GM12892 (cell line): ENCODE data around the gene GGT5.

Experiments
- POLR2AphosphoS5 ChIP-seq: IDR thresholded peaks from 2 replicates; pipeline ENCODE4 v1.6.1; 2011; ENCODE audit warnings: low read depth, low read length, control low read depth
- TAF1 ChIP-seq: IDR thresholded peaks from 2 replicates; pipeline ENCODE4 v1.6.1; 2011; ENCODE audit warnings: low read depth, mild to moderate bottlenecking, control low read depth, low read length, borderline replicate concordance

- TF ChIP-seq POLR2AphosphoS5 (no peak), TAF1 (no peak)
Observed at GRCh38 chr22:24179478-24180210, 65.2 kb downstream of the GGT5 start.
